HUES48 (cell line): ENCODE data around the gene LTA4H.
A peak's percentile ranks its signal among the peaks of the same experiment; 100 is the strongest.
"Not testable (repeated sequence)": the region's sequence is repeated elsewhere in the genome, so short reads cannot be mapped to it uniquely, and the experiment has no call there.

Experiments used
- H3K27ac ChIP-seq: one replicate; pipeline ENCODE4 v1.7.0; 2013; ENCODE audit warnings: low read depth, low read length, inconsistent platforms
- H3K27me3 ChIP-seq: 2 replicates; pipeline ENCODE4 v1.6.1; 2013; ENCODE audit warnings: mild to moderate bottlenecking, low read length; ENCODE audit not compliant: control insufficient read depth, insufficient read depth
- H3K36me3 ChIP-seq: 2 replicates; pipeline ENCODE4 v1.6.1; 2013; ENCODE audit warnings: low read length; ENCODE audit not compliant: control insufficient read depth, insufficient read depth
- H3K4me1 ChIP-seq: 2 replicates; pipeline ENCODE4 v1.6.1; 2013; ENCODE audit warnings: mild to moderate bottlenecking, low read length; ENCODE audit not compliant: control insufficient read depth, insufficient read depth
- H3K4me3 ChIP-seq: 2 replicates; pipeline ENCODE4 v1.5.1; 2013; ENCODE audit warnings: mild to moderate bottlenecking, low read depth, low read length
- H3K9ac ChIP-seq: 2 replicates; pipeline ENCODE4 v1.6.1; 2013; ENCODE audit warnings: mild to moderate bottlenecking, low read depth, low read length, moderate library complexity
- H3K9me3 ChIP-seq: 2 replicates; pipeline ENCODE4 v1.6.1; 2013; ENCODE audit warnings: low read length; ENCODE audit not compliant: control insufficient read depth, insufficient read depth

Gene LTA4H

DNA sequence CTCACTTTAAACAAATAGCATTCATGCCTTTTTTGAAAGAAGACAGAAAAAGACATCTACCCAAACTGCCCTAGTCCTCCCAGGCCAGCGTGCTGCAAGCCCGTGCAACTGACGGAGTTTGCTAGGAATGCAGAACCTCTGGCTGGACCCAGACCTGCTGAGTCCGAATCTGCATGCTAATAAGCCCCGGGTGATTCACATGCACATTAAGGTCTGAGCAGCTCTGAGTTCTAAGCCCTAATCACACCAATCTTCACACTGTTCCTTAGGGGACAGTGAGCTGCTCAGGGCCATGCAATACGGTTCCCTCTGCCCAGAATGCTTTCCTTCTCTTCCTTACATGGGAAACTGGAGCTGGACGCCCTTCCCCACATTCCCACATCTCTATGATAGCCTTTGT lies 64.5 kb downstream of the LTA4H start:
- H3K4me3 ChIP-seq, result no peak overlapping the region
- H3K27me3 ChIP-seq, result no peaks in the 10 kb centered on the region
- H3K9ac ChIP-seq, result no peak overlapping the region
- peaks cover 10% of the 10 kb centered on the region for H3K4me1 ChIP-seq
- peak overlapping the region; percentile 71 for H3K27ac ChIP-seq
- no peaks in the 10 kb centered on the region for H3K36me3 ChIP-seq
- no peaks in the 10 kb centered on the region for H3K9me3 ChIP-seq

DNA sequence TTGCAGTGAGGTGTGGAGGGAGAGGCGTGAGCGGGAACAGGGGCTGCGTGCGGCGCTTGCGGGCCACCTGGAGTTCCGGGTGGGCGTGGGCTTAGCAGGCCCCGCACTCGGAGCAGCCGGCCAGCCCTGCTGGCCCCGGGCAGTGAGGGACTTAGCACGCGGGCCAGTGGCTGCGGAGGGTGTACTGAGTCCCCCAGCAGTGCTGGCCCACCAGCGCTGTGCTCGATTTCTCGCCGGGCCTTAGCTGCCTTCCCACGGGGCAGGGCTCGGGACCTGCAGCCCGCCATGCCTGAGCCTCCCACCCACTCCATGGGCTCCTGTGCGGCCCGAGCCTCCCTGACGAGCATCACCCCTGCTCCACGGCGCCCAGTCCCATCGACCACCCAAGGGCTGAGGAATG lies 66.3 kb downstream of the LTA4H start:
- H3K4me3 ChIP-seq, H3K9me3 ChIP-seq, H3K9ac ChIP-seq, H3K27ac ChIP-seq, H3K27me3 ChIP-seq, H3K36me3 ChIP-seq: not testable (repeated sequence)
- H3K4me1 ChIP-seq, result peaks cover 10% of the 10 kb centered on the region

DNA sequence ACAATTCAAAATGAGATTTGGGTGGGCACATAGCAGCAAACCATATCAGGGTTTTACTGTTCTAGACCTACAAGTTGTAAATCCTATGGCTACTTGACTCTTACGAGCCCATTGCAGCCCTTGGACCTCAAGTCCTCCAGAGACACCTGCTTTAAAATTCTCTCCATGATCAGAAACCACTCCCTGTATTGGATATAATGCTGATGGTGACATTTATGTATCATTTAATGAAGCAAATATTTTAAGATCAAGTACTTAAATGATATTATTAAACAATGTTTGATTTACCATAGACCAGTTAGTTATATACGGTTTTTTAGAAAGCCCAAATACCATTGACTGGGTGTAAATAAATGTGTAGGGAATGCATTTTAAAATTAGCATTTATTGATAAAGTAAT lies 68.1 kb downstream of the LTA4H start:
- H3K4me3 ChIP-seq, result no peak overlapping the region
- H3K36me3 ChIP-seq, result no peaks in the 10 kb centered on the region
- H3K27ac ChIP-seq, result no peak overlapping the region
- H3K4me1 ChIP-seq, result peaks cover 10% of the 10 kb centered on the region
- no peak overlapping the region for H3K9ac ChIP-seq
- no peaks in the 10 kb centered on the region for H3K27me3 ChIP-seq
- H3K9me3 ChIP-seq, result no peaks in the 10 kb centered on the region

DNA sequence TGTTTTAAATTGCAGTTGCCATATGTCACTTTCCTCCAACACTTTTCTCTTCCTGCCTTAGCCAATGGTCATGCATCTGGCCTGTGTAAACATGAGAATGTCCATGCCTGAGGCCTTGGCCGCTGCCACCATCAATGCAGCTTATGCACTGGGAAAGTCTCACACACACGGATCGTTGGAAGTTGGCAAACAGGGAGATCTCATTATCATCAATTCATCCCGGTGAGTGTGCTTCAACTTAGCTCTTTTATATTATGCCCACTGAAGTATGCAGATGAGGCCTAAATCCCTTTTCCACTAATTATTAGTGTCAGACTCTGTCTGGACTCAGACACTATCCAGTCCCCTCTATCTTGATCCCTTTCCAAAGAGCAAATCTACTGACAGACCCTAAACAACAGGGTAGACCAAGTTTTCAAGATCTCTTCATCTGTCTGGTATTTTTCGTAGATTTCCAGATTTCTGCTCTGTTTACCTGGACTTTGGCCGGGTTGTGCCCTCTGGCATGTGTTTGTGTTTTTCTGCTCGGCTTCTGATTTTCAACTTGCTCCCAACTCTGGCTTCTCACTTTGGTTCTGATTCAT lies 69.0 kb downstream of the LTA4H start:
- no peak overlapping the region for H3K9ac ChIP-seq

DNA sequence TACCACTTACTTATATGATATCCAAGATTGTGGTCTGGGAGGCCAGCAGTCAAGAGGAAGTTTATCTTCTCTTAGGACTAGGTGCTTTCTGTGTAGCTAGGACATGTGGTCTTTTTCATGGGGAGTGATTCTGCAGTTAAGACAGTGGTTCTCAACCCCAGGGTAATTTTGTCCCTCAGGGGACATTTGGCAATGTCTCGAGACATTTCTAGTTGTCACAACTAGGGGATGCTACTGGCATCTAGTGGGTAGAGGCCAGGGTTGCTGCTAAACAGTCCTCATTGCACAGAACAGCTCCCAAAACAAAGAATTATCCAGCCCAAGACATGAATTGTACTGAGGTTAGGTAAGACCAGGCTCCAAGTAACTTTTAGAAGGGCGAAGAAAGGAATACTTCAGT lies 72.3 kb downstream of the LTA4H start:
- Histone ChIP-seq H3K4me3 (no peak overlapping the region), H3K4me1 (no peaks in the 10 kb centered on the region), H3K27me3 (no peaks in the 10 kb centered on the region), H3K9me3 (no peaks in the 10 kb centered on the region), H3K27ac (no peak overlapping the region), H3K9ac (no peak overlapping the region), H3K36me3 (no peaks in the 10 kb centered on the region)

More for the DNA sequence above, 69.0 kb downstream of the LTA4H start:
- H3K27me3 ChIP-seq, result no peaks in the 10 kb centered on the region
- H3K27ac ChIP-seq, result no peak overlapping the region
- peaks cover 8% of the 10 kb centered on the region for H3K4me1 ChIP-seq
- H3K4me3 ChIP-seq, result no peak overlapping the region
- H3K36me3 ChIP-seq, result no peaks in the 10 kb centered on the region
- no peaks in the 10 kb centered on the region for H3K9me3 ChIP-seq

DNA sequence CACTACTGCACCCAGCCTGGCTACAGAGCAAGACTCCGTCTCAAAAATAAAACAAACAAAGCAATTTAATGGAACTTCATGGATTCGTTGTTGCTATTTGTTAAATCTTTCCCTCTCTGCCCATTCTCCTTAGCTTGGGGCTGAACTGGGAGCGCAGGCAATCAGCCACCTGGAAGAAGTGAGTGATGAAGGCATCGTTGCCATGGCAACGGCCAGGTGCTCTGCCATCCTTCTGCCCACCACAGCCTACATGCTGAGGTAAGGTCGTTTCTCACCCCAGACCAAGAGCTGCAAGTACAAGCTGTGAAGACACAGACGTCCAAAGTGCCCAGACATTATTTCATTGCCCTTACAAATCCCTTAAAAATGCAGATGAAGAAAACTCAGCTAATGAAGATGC lies 73.2 kb downstream of the LTA4H start:
- H3K4me1 ChIP-seq, result peaks cover 2% of the 10 kb centered on the region; the same call in 1 of the 2 replicates
- no peak overlapping the region for H3K27ac ChIP-seq
- H3K9me3 ChIP-seq, result no peaks in the 10 kb centered on the region
- H3K36me3 ChIP-seq, result no peaks in the 10 kb centered on the region
- H3K4me3 ChIP-seq, result no peak overlapping the region
- no peak overlapping the region for H3K9ac ChIP-seq
- no peaks in the 10 kb centered on the region for H3K27me3 ChIP-seq

DNA sequence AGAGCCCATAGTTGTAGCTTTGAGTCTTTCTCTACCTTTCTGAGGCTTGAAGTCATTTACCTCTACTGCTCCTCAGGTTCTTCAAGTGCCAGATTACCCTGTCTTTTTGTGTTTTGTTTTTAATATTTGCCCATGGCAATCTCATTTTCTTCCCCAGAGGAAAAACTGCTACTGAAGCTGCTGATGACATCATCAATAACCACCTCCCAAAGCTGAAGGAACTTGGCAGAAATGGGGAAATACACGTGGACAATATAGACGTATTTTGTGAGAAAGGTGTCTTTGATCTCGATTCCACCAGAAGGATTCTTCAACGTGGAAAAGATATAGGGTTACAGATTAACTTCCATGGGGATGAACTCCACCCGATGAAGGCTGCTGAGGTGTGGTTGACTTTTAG lies 75.1 kb downstream of the LTA4H start:
- H3K4me3 ChIP-seq, result no peak overlapping the region
- peaks cover 6% of the 10 kb centered on the region; the same call in 1 of the 2 replicates for H3K4me1 ChIP-seq
- no peak overlapping the region for H3K9ac ChIP-seq

DNA sequence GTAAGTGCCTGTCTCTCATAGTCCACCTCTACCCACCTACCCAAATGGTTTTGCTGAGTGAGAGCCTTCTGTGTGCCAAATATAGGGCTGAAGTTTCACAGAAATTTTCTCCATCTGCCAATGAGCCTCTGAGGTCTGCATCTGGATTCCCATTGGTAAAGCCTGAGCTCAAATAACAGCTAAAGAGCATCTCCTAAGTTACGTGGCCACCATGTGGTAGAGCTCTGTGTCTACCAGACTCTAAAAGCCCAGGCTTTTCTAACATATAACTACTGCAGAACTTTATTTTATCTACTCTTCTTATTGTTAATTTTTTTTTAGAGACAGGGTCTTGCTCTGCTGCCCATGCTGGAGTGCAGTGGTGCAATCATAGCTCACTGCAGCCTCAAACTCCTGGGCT lies 76.3 kb downstream of the LTA4H start:
- no peaks in the 10 kb centered on the region for H3K9me3 ChIP-seq
- peaks cover 6% of the 10 kb centered on the region; the same call in 1 of the 2 replicates for H3K4me1 ChIP-seq
- H3K27me3 ChIP-seq, result no peaks in the 10 kb centered on the region
- H3K27ac ChIP-seq, result no peak overlapping the region
- no peak overlapping the region for H3K9ac ChIP-seq
- H3K36me3 ChIP-seq, result no peaks in the 10 kb centered on the region
- no peak overlapping the region for H3K4me3 ChIP-seq

More for the DNA sequence above, 75.1 kb downstream of the LTA4H start:
- Histone ChIP-seq H3K9me3 (no peaks in the 10 kb centered on the region), H3K27me3 (no peaks in the 10 kb centered on the region), H3K36me3 (no peaks in the 10 kb centered on the region), H3K27ac (no peak overlapping the region)

DNA sequence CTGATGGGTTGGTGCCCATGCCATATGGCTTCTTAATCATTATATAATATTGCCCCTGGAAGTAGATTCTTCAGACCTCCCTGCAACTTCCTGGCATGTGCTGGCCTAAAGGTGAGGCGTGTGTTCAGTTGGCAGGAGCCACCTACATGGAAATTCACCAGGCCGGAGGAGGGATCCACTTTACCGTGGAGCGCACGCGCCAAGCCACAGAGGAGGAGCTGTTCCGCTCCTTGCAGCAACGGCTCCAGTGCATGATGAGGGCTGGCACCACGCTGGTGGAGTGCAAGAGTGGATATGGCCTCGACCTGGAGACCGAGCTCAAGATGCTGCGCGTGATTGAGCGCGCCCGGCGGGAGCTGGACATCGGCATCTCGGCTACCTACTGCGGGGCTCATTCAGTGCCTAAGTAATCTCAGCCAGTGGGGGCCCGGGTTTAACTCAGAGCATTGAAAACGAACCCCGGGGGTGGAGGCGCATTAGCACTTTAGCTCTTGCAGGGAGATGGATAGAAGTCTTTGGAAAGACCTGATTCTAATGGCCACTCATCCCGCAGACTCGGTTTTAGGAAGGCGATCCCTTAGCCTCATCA lies 78.7 kb downstream of the LTA4H start:
- H3K27ac ChIP-seq, result peak overlapping the region; percentile 42
- H3K4me1 ChIP-seq, result peaks cover 10% of the 10 kb centered on the region; the same call in 1 of the 2 replicates
- H3K9ac ChIP-seq, result no peak overlapping the region
- H3K4me3 ChIP-seq, result no peak overlapping the region; the same call in 1 of the 2 replicates
- no peaks in the 10 kb centered on the region for H3K9me3 ChIP-seq
- H3K36me3 ChIP-seq, result no peaks in the 10 kb centered on the region
- H3K27me3 ChIP-seq, result no peaks in the 10 kb centered on the region

DNA sequence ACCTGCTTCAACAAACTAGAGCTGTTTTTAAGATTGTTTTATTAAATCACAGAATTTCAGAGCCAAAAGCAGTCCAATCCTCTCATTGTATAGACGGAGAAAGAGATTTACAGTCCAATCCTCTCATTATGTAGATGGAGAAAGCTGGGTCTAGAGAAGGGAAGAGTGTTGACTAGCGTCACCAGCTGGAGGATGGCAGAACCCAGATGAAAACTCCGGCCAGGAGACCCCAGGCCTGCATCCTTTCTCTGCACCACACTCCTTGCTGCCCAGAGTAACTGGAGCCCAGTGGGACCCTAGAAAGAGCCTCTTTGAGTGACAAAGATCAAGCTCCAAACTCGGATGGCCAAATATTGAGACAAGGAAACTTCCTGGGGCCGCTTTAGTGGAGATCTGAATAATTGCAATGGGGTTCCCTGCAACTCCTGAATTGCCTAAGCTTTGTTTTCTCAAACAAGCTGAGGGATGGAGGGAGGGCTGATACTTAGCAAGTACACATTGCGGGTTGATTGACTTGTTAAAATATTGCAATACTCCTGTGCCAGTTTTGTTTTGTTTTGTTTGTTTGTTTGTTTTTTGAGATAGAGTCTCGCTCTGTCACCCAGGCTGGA lies 79.7 kb downstream of the LTA4H start:
- no peaks in the 10 kb centered on the region for H3K36me3 ChIP-seq
- peaks cover 10% of the 10 kb centered on the region; the same call in 1 of the 2 replicates for H3K4me1 ChIP-seq
- H3K9me3 ChIP-seq, result no peaks in the 10 kb centered on the region
- H3K27me3 ChIP-seq, result no peaks in the 10 kb centered on the region
- H3K9ac ChIP-seq, result no peak overlapping the region
- H3K27ac ChIP-seq, result no peak overlapping the region
- H3K4me3 ChIP-seq, result no peak overlapping the region

DNA sequence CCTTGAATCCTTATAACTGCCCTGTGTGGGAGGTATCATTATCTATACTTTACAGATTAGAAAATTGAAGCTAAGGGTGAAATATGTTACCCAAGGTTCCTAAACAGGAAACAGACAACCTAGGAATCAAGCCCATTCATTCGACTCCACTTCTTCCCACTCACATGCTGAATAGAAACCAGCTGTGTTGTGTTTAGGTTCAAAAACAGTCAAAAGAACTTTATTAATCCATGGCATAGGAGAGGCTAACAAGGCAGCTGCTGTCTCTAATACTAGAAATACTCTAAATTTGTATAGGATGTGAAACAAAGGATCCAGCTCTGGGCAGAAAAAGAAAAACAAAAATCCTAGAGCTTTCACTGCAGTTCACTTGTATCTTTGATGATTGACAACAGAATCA lies 82.4 kb downstream of the LTA4H start:
- no peak overlapping the region for H3K9ac ChIP-seq
- H3K27ac ChIP-seq, result no peak overlapping the region
- no peaks in the 10 kb centered on the region for H3K27me3 ChIP-seq
- no peak overlapping the region for H3K4me3 ChIP-seq
- H3K36me3 ChIP-seq, result no peaks in the 10 kb centered on the region
- H3K9me3 ChIP-seq, result no peaks in the 10 kb centered on the region
- peaks cover 20% of the 10 kb centered on the region for H3K4me1 ChIP-seq
